Fibroblast of gingiva (primary cell): ENCODE results near the gene STAB2.
"Not testable (repeated sequence)": the region's sequence is repeated elsewhere in the genome, so short reads cannot be mapped to it uniquely, and the experiment has no call there.

Experiments
- DNase-seq: peaks from one replicate; pipeline ENCODE4 v3.0.0-alpha.2; 2011; ENCODE audit warnings: low read depth

STAB2 gene

GRCh38 chr12:103808239-103808880 lies 221.3 kb downstream of the STAB2 start:
- peak; percentile 79 for DNase-seq

- no peak for DNase-seq
Observed at GRCh38 chr12:103809154-103809553, 222.1 kb downstream of the STAB2 start.

GRCh38 chr12:103809639-103810038 lies 222.6 kb downstream of the STAB2 start:
- not testable (repeated sequence) for DNase-seq

GRCh38 chr12:103810111-103810510 lies 223.0 kb downstream of the STAB2 start:
- no peak for DNase-seq

GRCh38 chr12:103811791-103812190 lies 224.7 kb downstream of the STAB2 start:
- DNase-seq, result no peak

GRCh38 chr12:103812789-103813188 lies 225.7 kb downstream of the STAB2 start:
- DNase-seq, result no peak

- no peak for DNase-seq
Observed at GRCh38 chr12:103813426-103813825, 226.4 kb downstream of the STAB2 start.

- DNase-seq, result no peak
Observed at GRCh38 chr12:103813949-103814348, 226.9 kb downstream of the STAB2 start.

- no peak for DNase-seq
Observed at GRCh38 chr12:103814436-103814835, 227.4 kb downstream of the STAB2 start.
